Ammon's horn (tissue), 1 donor: ENCODE measurements around the gene SLC6A6.

Experiments used
- DNase-seq: peaks from one replicate; pipeline ENCODE4 v3.0.0-alpha.2; 2016; ENCODE audit warnings: low spot score

The SLC6A6 gene

DNA sequence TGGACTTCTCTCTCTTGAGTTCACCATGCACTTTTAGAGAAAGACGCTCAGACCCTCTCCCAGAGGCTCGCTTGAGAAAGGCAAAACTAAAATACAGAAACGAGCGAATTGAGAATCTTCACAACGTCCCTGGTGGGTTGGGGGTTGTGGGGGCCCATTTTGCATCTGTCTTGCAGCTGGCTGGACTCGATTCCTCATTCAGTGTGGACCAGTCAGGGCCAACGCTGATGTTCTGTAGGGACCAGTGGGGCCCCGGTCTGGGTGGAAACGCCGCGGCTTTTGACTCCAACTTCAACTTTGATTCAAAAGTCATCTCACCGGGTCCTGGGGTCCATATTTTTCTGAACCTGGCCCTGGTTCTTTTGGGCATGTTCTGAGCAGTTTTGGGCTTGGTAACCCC is 68.1 kb downstream of the SLC6A6 start:
- DNase-seq: no peak

DNA sequence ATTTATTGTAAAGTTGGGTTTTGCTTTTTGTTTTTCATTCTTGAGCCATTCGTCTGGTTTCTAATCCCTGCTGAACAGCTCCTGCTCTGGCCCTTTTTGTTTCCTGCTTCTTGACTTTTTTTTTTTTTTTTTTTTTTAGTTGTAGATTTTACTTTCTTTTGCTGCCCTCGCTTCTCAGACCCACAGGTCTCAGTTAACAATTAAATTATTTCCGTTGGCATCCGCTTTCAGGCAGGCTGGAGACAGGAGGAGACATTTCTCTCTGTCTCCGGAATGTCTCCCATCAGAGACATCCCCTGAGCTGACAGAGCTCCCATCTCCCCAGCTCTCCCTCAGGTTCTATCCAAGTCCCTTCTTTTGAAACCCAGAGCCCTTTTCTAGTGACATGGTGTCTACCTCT is 68.6 kb downstream of the SLC6A6 start:
- DNase-seq: no peak

DNA sequence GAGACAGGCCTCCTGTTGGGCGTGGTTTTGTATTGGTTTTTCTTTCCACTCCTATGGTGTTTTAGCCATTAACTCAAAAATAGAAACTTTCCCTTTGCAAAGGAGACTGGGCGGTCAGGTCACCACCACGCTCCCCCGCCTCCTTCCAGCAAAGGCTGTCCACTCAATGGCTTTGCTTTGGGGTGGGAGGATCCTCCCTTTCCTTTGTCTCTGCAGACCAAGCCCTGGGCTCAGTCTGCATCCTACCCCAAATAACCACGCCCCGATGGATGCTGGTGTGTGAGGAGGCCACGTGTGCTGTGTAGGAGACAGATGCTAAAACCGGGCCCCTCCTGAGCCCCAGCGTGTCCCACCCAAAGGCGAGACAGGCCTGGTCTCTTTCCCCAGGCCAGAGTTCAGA is 69.3 kb downstream of the SLC6A6 start:
- no peak for DNase-seq

DNA sequence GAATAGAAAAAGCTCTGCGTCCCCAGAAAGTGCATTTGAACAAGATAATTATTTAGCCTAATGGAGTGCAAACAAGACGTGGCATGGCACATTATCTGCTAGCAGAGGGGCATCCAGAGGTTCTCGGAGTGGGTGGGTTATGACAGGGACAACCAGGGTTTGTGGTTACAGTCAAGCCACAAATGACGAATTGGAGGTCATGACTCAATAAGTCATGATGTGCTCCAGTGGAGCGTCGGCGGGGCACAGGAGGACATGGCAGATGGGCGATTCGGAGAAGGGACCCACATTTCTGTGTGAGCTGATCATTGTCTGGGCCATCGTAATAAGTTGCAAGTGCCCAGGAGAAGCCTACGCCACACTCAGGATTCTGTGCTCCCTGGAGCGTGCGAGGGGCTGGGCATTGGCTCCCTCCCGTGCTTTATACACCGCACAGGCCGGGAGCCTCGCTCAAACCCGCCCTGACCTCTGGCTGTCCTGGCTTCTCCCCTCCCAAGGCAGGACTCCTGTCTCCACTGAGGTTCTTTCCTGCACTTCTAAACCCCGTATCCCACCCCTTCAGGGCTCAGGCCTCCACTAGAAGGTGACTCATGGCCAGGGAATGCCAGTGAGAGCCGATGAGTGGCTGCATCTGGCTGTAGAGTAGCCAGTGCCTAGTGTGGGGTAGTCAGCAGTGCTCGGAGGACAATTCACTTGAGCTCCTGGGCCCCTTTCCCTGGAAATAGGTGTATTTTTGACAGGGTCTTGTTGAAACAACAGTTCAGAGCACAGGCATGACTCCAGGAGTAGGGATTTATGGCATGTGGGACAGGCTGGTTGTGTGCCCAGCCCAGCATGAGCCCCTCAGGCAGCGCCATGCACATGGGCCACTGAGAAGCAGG is 70.3 kb downstream of the SLC6A6 start:
- DNase-seq: no peak

DNA sequence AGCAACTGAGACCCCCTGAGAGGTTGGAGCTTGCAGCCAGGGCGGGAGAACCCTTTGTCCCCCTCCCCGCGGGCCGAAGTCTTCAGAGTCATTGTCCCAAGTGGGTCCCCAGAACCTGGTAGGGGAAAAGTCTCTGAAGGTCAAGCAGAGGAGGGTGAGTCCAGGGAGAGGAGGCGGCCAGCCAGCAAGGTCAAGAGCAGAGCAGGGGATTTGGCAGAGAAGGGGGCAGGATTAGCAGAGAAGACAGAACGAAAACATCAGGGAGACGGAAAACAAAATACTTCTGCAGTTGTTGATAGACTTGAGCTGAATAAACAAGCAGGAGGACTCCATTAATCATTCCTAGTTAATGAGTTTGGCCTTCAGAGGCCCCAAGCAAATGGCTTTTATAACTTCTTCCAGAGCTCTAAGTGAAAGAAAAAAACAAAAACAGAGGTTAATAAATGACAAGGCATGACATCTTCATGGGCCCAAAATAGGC is 71.0 kb downstream of the SLC6A6 start:
- no peak for DNase-seq

DNA sequence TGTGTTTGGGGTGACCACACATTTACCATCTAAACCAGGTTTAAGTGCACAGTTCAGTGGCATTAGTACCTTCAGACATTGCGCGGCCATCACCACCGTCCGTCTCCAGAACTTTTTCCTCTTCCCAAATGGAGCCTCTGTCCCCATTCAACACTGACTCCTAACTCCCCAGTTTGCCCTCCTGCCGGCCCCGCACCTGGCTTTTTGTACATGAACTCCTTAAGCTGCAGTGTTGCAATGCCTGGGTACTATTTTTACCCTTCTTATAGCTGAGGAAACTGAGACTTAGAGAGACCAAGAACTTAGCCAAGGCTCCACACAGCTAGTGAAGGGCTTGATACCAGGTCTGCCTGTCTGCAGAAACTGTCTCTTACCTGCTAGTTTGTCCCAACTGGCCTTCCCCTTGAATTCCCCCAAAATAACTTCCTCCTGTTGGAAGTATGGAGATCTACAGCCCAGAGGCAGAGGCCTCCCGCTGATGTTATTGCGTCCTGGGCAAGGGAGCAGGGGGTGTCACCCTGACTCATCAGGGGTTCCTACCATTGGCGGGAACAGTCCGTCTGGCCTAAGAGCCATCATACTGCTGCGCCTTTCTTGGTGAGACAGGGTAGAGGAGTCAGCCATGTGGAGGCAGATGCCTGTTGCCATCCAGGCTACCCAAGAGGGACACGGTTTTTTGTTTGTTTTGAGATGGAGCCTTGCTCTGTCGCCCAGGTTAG is 72.1 kb downstream of the SLC6A6 start:
- DNase-seq: no peak

DNA sequence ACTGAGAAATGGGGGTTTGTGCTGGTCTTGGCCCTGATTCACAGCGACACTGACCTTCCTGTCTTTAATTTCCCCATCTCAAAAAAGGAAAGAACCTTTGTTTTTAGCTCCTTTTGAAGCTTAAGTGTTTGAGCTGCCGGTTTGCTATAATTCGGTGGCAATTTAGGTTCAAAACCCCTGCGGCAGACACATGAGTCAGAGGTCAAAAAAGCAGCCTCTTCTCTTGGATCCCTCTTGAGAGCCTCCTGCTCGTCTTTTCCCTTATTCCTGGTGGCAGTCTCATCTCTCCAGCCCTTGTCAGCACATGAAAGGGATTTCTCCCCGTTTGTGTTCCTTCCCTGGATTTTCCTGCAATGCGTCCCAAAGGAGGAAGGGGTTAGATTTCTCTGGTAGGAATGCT is 73.2 kb downstream of the SLC6A6 start:
- DNase-seq: no peak

DNA sequence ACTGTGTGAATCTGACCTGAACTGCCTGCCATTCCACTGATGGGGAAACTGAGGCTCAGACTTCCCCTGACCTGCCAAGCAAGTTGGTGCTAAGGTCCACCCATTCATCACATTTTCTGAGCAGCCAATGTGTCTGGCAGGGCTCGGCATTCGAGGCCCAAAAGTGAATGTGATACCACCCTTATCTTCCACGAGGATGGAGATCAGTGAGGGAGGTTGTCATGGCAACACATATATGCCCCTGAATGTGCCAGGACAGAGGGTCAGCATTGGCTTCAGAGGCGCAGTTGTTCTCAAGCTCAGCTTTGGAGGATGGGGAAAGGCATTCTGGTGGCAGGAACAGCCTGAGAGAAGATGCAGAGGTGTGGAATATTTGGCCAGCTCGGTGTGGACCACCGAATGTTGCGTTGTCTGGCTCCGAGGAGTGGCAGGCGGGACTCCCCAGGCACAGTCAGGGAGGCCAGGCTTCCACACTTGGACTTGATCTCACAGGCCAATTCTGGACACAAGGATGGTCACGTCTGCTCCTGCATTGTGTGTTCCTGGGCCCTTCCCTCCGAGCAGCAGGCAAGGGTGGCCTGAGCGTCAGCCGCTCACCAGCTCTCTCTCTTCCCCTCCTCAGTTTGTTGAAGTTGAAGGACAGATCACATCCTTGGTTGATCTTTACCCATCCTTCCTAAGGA is 74.3 kb downstream of the SLC6A6 start:
- DNase-seq: no peak

DNA sequence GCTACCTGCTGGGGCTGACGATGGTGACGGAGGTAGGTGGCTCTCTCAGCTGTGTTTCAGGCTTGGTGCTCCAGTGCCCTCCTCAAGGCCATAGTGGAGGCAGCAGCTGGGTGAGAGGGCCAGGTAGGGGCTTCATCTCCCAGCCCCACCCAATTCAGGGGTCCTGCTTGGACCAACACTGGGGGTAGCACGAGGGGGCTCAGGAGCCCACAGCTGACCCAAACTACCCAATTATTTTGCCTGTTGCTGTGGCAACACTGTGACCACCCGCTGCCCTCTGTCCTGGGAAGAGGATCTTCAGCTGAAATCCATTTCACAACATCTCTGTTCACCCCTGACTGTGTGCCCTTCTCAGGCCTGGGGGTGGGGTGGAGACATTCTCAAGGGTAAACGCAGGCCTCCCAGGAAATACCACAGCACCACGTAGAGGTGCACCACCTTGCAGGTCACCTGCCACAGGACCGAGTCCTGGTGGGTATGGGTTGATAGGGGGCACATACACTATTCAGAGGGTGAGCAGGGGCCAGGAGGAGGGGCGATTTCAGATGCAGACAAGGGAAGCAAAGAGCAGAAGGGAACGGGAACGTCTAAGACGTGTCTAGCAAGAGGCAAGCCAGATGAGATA is 75.0 kb downstream of the SLC6A6 start:
- no peak for DNase-seq

DNA sequence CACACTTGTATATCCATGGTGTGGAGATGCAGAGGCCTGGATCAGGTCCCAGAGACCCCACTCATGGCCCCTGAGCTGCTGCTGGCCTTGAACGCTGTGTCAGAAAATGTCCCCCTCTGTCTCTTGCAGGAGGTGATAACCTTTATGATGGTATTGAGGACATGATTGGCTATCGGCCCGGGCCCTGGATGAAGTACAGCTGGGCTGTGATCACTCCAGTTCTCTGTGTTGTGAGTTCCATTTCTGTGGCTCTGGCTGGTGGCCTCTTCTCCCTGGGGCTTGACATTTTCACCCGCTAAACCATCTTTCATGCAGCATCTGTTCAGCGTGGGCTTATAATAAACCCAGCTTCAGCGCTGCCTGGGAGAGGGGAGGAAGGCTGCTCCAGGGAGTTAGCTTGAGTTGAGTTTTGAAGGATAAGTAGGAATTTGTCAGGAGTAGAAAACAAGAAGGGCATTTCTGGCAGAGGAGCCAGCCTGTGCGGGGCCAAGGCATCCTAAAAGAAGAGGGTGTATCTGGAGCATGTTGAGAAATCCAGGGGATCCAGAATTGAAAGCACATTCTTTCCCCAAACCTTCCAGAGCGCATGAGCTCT is 76.6 kb downstream of the SLC6A6 start:
- no peak for DNase-seq

DNA sequence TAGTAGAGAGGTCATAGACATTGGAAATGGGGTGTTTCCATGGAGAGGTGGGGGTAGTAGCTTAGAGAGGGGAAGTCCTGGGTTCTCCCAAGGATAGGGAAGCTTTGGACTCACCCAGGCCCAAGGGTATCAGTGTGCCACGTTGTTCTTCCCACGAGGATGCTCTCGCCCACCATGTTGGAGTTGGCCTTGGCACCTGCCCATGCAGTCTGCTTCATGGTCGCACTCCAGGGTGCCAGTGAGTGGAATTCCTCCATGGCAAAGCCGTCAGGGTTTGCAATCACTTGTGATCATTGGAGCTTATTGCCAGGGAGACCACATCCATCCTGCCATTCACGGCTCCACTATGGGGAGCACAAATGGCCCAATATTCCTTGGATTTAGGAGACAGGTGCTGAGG is 77.2 kb downstream of the SLC6A6 start:
- DNase-seq: no peak

DNA sequence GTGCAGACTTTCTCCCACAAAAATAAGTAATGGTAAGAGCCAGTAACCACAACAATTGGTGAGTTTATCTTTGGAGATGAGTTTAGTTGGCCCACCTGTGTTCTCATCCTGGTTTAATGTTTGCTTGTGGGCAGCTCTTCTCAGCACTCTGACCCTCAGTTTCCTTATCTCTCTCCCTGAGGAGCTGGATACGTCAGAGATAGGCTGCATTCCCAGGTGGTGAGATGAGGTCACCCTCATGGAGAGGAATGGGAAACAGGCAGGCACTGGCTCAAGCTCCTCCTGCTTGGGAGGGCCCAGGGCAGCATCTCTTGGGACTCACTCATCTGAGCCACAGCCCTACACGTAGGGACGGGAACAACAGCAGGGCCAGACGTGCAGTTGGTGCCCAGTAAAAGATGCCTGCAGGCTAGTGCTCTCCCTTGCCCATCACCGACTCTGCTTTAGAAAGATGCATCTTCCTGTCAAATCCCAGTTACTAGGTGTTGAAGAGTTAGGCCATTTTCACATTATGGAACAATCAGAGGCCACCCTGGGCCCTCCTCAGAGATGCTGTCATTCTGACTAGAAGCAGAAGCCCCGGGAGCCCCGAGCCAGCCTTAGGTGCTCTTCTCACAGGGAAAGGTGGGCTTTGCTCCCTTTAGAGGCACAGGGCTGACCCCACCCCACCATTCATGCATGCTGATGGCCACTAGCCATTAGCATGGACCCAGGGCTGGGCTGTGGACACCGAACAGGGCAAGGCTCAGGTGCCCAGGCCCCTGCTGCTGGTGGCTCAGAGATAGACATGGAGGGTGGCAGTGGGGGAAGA is 78.0 kb downstream of the SLC6A6 start:
- DNase-seq: no peak

DNA sequence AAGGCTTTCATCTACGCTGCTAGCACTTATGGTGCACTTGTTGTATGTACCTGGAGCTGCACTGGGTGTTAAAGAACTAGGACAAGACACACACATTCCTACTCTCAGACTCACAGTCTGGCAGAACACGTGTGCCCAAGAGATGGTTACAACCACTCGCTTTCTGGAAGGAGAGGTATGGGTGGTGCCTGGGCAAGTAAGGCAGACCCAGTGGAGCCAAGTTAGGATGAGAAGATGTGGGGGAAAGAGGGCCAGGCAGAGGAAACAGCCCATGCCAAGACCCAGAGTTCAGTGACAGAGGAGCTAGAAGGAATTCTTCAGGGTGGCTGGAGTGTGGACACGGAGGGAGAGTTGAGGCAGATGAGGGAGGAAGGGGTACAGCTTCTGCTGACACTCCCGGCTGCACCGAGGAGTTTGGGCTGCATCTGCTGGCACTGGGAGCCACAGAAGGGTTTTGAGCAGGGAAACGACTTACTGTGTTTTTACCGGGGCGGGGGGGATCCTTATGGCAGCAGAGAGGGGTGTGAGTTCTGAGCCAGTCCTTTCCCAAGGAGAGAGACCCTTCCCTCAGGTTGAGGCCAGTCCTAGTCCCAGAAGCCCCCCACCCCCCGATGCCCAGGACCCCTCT is 78.7 kb downstream of the SLC6A6 start:
- DNase-seq: no peak

DNA sequence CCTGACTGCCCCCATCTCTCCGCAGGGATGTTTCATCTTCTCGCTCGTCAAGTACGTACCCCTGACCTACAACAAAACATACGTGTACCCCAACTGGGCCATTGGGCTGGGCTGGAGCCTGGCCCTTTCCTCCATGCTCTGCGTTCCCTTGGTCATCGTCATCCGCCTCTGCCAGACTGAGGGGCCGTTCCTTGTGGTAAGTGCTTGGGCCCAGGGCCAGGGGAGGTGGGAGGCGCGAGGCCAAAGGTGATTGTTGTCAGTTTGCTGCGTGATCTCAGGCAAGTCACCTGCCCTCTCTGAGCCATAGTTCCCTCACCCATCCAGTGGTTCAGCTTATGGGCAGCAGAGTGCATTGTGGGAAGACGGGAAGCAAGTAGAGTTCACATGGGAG is 79.2 kb downstream of the SLC6A6 start:
- no peak for DNase-seq

DNA sequence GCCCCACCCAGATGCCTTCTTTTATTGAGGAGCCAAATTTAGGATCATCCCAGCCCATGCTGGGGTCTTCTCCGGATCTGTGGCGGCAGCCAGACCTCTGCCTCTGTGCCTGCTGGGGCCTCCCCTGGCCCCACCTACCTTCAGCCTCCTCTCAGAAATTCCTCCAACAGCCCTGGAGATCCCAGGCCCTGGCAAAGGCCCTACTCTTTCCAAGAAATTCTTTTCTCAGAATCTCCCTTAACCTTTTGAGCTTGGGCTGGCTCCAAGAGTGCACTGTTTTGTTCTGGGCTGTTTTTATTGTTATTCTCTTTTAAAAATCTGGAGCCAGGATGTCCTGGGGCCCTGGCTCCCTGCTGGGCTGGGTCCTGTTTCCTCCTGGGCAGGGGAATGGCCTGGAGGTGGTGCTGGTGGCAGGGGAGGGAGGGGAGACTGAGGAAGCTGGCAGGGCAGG is 79.9 kb downstream of the SLC6A6 start:
- no peak for DNase-seq

DNA sequence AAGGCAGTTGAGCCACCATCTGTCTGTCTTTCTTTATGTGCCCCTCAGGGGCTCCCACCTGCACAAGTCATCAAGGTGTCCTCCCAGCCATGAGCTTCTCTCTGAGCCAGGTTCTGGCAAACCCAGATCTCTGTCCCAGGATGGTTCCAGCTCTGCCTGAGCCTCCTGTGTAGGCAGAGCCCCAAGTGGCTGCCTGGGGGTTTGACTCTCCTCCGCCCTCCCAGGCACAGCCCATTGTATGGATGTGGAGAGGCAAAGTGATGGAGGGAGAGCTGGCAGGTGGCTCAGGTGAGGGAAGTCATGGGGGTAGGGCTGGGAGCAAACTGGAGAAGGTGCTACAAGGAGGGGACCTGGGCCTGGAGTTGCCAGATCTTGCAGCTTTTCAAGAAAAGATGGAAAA is 80.9 kb downstream of the SLC6A6 start:
- no peak for DNase-seq

DNA sequence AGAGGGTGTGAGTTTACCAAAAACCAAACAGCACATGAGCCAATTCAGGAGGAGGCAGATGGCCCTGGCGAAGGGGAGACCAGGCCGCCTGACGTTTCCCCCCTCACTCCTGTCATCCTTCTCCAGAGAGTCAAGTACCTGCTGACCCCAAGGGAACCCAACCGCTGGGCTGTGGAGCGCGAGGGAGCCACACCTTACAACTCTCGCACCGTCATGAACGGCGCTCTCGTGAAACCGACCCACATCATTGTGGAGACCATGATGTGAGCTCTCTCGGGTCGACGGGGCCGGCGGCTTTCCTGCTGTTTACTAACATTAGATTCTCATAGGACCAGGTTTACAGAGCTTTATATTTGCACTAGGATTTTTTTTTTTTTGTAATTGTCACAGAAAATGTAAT is 82.3 kb downstream of the SLC6A6 start:
- no peak for DNase-seq

DNA sequence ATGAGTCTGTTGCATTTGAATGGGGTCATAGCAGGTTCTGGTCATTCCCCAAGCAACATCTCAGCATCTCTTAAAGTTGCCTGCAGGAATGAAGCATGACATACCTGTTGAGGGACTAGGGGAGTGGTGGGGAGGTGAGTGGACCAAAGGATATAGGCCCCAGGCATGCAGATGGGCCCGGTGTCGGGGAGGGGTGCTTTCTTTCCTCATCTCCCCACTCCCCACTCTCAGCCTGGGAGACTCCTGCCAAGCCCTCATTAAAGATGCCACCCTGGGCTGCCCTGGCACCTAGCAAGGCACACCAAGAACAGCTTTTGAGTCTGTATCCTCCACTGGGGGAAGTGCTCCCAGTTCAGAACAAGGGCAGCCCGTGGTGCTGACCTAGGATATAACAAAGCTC is 83.6 kb downstream of the SLC6A6 start:
- no peak for DNase-seq

DNA sequence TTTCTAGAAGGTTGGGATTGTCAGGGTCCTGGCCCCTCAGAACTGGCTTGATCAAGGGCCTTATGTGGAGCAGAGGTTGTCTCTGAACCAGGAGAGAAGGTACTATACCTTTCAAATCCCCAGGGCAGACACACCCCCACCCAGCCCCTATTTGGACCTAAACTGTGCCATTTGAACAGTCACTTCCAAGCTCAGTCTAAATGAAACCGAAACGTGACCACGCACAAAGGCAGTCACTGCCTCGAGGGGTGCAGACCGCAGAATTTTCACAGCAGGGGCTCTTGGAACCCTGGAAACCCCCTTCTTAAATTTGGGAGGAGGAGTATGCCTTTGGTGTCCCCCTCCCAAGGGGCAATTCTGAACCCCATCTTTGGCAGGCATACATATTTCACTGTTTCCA is 84.1 kb downstream of the SLC6A6 start:
- DNase-seq: no peak

DNA sequence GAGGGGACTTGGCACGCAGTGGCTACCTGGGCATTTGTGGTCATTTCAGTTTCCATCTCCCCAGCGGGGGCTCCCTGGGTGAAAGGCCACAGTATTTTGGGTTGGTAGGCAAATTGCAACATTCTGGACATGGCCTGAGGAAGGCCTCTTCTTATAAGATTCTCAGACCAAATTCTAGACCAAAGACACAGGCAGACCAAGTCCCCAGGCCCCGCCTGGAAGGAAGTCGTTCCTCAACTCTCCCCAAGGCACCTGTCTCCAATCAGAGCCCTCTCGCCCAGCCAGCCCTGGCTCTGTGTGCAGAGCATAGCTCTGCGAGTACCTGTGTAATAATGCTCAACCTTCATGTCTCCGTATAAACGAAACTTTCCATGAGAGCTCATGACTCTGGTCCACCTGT is 84.7 kb downstream of the SLC6A6 start:
- no peak for DNase-seq

DNA sequence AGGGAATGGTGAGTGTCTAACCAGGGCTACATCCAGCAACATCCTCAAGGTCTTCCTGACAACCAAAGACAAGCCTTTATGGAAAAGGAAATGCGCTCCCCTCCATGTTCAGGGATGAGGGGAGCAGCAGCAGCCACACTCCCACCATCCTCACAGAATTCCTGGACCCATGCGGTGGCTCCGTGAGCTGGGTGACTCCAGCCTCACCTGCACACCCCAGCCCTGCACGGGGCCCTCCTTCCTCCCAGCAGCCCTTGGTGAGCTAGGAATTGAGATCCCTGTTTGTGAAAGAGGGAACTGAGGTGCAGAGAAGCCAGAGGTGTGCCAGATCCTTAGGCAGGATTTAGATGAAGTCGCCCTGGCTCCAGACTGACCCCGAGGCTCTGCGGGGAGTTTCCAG is 85.4 kb downstream of the SLC6A6 start:
- no peak for DNase-seq
